A673 (cell line): Measurements from ENCODE around the gene RBM15. TPM values are rescaled to one million over a fixed set of nuclear protein-coding genes. Genes with fewer than 3 reads are reported as not detected.

Experiments
- BruUV-seq: library from RNA; stranded (reverse); fragments of 400-500 nt; replicated peaks from 2 replicates; lab custom pipeline; 2021; lab: Mats Ljungman, UMichigan
- CTCF ChIA-PET: fragments of 300-600 bp; sonication (Branson Sonifier 250); formaldehyde crosslinking; loops from one replicate; lab custom pipeline; 2022; ENCODE audit warnings: antibody characterized with exemption; lab: Charles Lee
- POLR2A ChIA-PET: fragments of 300-600 bp; sonication (Branson Sonifier 250); formaldehyde crosslinking; loops from one replicate; lab custom pipeline; 2022; ENCODE audit warnings: antibody characterized with exemption; ENCODE audit not compliant: low non-redundant PET; lab: Charles Lee
- DNase-seq: peaks from one replicate; pipeline ENCODE4 v3.0.0-alpha.2; 2015; ENCODE audit warnings: low spot score
- H3K27ac ChIP-seq: fragments of 200-600 bp; sonication (generic); 2 replicates; pipeline ENCODE4 v1.5.1; 2016; ENCODE audit warnings: mixed run types, low read depth, mild to moderate bottlenecking, mixed read lengths, antibody characterized with exemption, low read length; ENCODE audit not compliant: poor library complexity, severe bottlenecking
- H3K27me3 ChIP-seq: fragments of 200-600 bp; sonication (generic); replicated peaks from 2 replicates; pipeline ENCODE4 v1.6.1; 2017; ENCODE audit warnings: mixed run types, low read depth, mild to moderate bottlenecking, mixed read lengths, antibody characterized with exemption, low read length; ENCODE audit not compliant: insufficient read depth, poor library complexity
- H3K36me3 ChIP-seq: fragments of 200-600 bp; sonication (generic); 2 replicates; pipeline ENCODE4 v1.6.1; 2016; ENCODE audit warnings: mixed run types, mild to moderate bottlenecking, mixed read lengths, antibody characterized with exemption, low read length; ENCODE audit not compliant: insufficient read depth, poor library complexity, severe bottlenecking
- H3K4me1 ChIP-seq: fragments of 200-600 bp; sonication (generic); 2 replicates; pipeline ENCODE4 v1.6.1; 2017; ENCODE audit warnings: mixed run types, mild to moderate bottlenecking, mixed read lengths, antibody characterized with exemption, low read length; ENCODE audit not compliant: insufficient read depth, poor library complexity, severe bottlenecking
- H3K4me3 ChIP-seq: fragments of 200-600 bp; sonication (generic); 2 replicates; pipeline ENCODE4 v1.5.1; 2016; ENCODE audit warnings: low read depth, mixed run types, mild to moderate bottlenecking, mixed read lengths, low read length; ENCODE audit not compliant: poor library complexity, severe bottlenecking
- H3K9me3 ChIP-seq: fragments of 200-600 bp; sonication (generic); 2 replicates; pipeline ENCODE4 v1.6.1; 2016; ENCODE audit warnings: mixed run types, low read depth, mild to moderate bottlenecking, mixed read lengths, antibody characterized with exemption, low read length; ENCODE audit not compliant: poor library complexity, severe bottlenecking
- EZH2 ChIP-seq: fragments of 200-600 bp; sonication (generic); IDR thresholded peaks from 2 replicates; pipeline ENCODE4 v1.6.1; 2017; ENCODE audit warnings: borderline replicate concordance, low read depth, mild to moderate bottlenecking, mixed read lengths, antibody characterized with exemption, low read length; ENCODE audit not compliant: poor library complexity, severe bottlenecking
- intact Hi-C: fragments of 100-400 bp; cut with micrococcal nuclease; formaldehyde crosslinking; loops from one replicate; pipeline ENCODE4 v1.10.0; 2022; ENCODE audit not compliant: unreplicated experiment
- total RNA-seq: library from RNA; stranded (reverse); gene quantifications from 2 replicates; pipeline ENCODE4 v1.2.3, GENCODE V29; 2021
- TF ChIP-seq, protein P1 (sequence below): fragments of 300-800, 200-600 bp; sonication (generic); conservative IDR thresholded peaks from 2 replicates; pipeline ENCODE4 v1.5.1; 2017; ENCODE audit warnings: low read depth, mild to moderate bottlenecking, antibody characterized with exemption, low read length, moderate library complexity, mixed read lengths

RBM15 gene
- total RNA-seq, 1 experiment from 2014 or later, result 60.3 TPM

GRCh38 chr1:110383251-110383990 lies 44.2 kb downstream of the RBM15 start:
- no peak overlapping the region for H3K4me3 ChIP-seq
- peaks cover 9% of the 10 kb centered on the region for H3K4me1 ChIP-seq
- ChIA-PET POLR2A (no interaction called here), CTCF (interaction anchor here (0.6 to 0.7 kb wide), 3 partner anchors 27 to 176 kb away, joined by 6 to 14 read pairs (median 8); no protein-coding TSS in a partner anchor)
- no peaks in the 10 kb centered on the region for H3K9me3 ChIP-seq
- intact Hi-C loops, result no loop called here
- DNase-seq, result peak; percentile 39
- TF ChIP-seq, protein P1, sequence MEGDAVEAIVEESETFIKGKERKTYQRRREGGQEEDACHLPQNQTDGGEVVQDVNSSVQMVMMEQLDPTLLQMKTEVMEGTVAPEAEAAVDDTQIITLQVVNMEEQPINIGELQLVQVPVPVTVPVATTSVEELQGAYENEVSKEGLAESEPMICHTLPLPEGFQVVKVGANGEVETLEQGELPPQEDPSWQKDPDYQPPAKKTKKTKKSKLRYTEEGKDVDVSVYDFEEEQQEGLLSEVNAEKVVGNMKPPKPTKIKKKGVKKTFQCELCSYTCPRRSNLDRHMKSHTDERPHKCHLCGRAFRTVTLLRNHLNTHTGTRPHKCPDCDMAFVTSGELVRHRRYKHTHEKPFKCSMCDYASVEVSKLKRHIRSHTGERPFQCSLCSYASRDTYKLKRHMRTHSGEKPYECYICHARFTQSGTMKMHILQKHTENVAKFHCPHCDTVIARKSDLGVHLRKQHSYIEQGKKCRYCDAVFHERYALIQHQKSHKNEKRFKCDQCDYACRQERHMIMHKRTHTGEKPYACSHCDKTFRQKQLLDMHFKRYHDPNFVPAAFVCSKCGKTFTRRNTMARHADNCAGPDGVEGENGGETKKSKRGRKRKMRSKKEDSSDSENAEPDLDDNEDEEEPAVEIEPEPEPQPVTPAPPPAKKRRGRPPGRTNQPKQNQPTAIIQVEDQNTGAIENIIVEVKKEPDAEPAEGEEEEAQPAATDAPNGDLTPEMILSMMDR, result no peak
- TF ChIP-seq EZH2, result no peak
- H3K36me3 ChIP-seq, result no peaks in the 10 kb centered on the region
- H3K27me3 ChIP-seq, result no peaks in the 10 kb centered on the region
- no peak overlapping the region for H3K27ac ChIP-seq
- no TSS peak for BruUV-seq

DNA sequence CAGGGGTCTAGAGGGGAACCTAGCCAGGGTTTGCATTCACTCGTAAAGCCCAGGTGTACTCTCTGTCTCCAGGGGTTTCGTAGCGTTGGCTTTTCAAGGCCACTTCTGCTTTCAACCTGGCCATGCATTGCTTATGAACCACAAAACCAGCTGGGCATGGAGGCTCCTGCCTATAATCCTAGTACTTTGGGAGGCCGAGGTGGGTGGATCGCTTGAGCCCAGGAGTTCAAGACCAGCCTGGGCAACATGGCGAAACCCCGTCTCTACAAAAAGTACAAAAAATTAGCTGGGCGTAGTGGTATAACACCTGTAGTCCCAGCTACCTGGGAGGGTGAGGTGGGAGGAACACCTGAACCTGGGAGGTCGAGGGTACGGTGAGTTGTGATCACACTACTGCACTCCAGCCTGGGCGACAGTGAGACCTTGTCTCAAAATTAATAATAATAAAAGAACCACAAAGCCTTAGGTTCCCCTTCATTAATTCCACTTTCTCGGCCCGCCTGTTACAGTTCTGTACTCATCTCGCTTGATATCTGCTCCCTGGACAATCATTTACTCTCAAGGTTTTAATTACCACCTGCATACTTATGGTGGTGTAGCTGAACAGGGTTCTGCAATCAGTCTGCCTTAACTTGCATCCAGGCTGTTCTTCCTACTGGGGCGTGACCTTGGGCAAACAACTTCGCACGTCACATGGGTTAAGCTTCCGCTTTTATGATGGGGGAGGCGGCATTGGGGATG lies 45.6 kb downstream of the RBM15 start:
- no peak for DNase-seq
- no peak overlapping the region for H3K27ac ChIP-seq
- no peaks in the 10 kb centered on the region for H3K36me3 ChIP-seq
- H3K4me3 ChIP-seq, result no peak overlapping the region
- POLR2A ChIA-PET, result no interaction called here
- H3K27me3 ChIP-seq, result no peaks in the 10 kb centered on the region
- no peaks in the 10 kb centered on the region for H3K9me3 ChIP-seq
- peaks cover 9% of the 10 kb centered on the region for H3K4me1 ChIP-seq
- no TSS peak for BruUV-seq
- intact Hi-C loops, result no loop called here
- TF ChIP-seq, protein P1, result no peak
- TF ChIP-seq EZH2, result no peak
- CTCF ChIA-PET, result no interaction called here

DNA sequence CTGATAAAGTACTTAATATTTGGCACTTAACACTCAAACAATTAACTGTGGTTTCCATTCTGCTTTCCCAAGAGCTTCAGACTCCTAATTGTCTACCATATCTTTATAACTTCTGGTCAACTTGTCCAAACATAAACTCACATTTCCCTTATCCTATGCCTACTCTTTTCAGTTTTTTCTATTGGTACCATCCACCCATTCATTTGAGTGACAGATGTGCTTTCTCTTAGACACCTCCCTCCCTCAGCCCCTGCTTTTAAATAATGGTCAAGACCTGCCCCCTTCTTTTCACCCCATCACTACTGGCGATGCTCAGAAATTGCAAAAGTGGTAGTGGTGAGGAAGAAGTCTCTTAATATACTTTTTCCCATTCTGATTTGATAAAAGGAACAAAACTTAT lies 46.2 kb downstream of the RBM15 start:
- TF ChIP-seq EZH2, result no peak
- H3K27me3 ChIP-seq, result no peaks in the 10 kb centered on the region
- POLR2A ChIA-PET, result no interaction called here
- no peaks in the 10 kb centered on the region for H3K9me3 ChIP-seq
- intact Hi-C loops, result no loop called here
- CTCF ChIA-PET, result no interaction called here
- H3K36me3 ChIP-seq, result no peaks in the 10 kb centered on the region
- no TSS peak for BruUV-seq
- no peak overlapping the region for H3K27ac ChIP-seq
- DNase-seq, result no peak
- no peak overlapping the region for H3K4me3 ChIP-seq
- H3K4me1 ChIP-seq, result peaks cover 6% of the 10 kb centered on the region
